GM10266 (cell line): ENCODE results near the gene POGK.

Experiments used
- DNase-seq: peaks from one replicate; pipeline ENCODE4 v3.0.0; 2012; ENCODE audit errors: extremely low spot score
- CTCF ChIP-seq: IDR thresholded peaks from 2 replicates; pipeline ENCODE4 v1.5.1; 2012; ENCODE audit warnings: mild to moderate bottlenecking, low read depth; ENCODE audit not compliant: control insufficient read depth, insufficient read depth; ENCODE audit errors: missing control alignments

The POGK gene

GRCh38 chr1:166838766-166839599 is at the start of gene POGK:
Gene POGK (plus strand): TSS chr1:166839475. CDS start chr1:166840957, 1,482 bp downstream.
- no peak for TF ChIP-seq CTCF
- DNase-seq: peak; percentile 97

GRCh38 chr1:166796620-166797236 is 42.5 kb upstream of the POGK start:
- no peak for TF ChIP-seq CTCF

GRCh38 chr1:166808952-166809351 is 30.3 kb upstream of the POGK start:
- no peak for DNase-seq
- no peak for TF ChIP-seq CTCF

More at GRCh38 chr1:166796620-166797236, 42.5 kb upstream of the POGK start:
- DNase-seq: no peak

- DNase-seq: no peak
- TF ChIP-seq CTCF: no peak
These were observed 27.6 kb upstream of the POGK start for GRCh38 chr1:166811691-166812090.

GRCh38 chr1:166813508-166814223 is 25.6 kb upstream of the POGK start:
- TF ChIP-seq CTCF: no peak
- no peak for DNase-seq

- TF ChIP-seq CTCF: no peak
- no peak for DNase-seq
These were observed 24.7 kb upstream of the POGK start for GRCh38 chr1:166814611-166815010.

- TF ChIP-seq CTCF: no peak
- no peak for DNase-seq
These were observed 19.3 kb upstream of the POGK start for GRCh38 chr1:166819974-166820373.
